HG03378 (cell line): ENCODE data around the gene LUC7L3.

ENCODE experiments used
- ATAC-seq: cut with Tn5 transposase; IDR thresholded peaks from one replicate; pipeline ENCODE4 v1.9.1; 2021; ENCODE audit warnings: mild to moderate bottlenecking, moderate library complexity; ENCODE audit not compliant: unreplicated experiment

The LUC7L3 gene

DNA sequence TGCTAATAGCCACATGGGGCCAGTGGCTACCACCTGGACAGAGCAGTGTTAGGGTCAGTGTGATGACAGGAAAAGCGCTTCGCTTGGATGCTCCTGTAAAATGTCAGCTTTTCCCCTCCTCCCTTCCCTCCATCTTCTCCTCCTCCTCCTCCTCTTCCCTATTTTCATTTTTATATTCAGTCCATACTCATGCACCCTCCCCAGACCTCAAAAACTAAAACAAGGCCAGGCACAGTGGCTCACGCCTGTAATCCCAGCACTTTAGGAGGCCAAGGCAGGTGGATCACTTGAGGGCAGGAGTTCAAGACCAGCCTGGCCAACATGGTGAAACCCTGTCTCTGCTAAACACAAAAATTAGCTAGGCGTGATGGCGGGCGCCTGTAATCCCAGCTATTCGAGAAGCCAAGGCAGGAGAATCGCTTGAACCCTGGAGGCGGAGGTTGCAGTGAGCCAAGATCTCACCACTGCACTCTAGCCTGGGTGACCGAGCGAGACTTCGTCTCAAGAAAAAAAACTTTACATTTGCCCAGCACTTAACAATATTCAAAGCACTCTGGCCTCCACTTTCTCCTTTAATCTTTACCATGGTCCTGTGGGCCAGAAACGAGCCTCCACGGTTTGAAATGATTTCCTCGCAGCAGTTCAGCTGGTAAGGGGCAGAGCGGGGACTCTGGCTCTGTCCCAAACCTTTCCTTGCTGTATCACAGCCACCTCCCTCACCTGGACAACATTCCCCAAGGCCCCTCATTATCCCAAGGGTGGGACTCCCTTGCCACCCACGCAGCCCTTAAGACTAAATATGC, 33.5 kb upstream of the LUC7L3 start:
- ATAC-seq = no peak

DNA sequence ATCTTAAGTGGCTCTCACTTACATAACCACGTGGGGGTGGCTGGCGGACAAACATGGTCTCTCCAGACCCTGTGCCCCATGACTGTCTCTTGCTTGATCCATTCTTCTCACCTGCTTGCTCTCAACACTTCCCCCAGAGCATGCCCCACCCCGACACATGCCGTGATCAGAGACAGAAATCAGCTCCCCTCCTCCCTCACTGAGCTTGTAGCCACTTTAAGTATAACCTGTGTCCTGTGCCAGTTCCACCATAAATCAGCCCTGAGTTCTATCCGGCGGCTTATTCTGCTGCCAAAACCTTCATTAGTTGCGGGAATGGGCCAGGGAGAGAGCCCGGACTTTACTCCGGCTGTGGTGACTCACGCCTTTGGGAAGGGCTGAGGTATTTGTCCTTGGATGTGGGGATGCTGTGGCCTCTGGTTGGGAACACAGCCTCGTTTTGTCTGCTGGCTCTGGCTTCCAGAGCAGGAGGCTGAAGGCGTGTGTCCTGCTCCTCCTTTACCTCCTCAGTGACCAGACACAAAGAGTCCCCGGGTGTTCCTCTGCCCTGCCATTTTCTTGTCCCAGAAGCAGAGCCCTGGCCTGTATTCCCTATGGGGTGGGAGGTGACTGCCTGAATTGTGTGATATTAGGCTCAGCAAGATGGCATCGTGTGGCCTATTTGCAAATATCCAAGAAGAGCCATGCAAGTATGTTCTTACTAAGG, 32.8 kb upstream of the LUC7L3 start:
- no peak for ATAC-seq

DNA sequence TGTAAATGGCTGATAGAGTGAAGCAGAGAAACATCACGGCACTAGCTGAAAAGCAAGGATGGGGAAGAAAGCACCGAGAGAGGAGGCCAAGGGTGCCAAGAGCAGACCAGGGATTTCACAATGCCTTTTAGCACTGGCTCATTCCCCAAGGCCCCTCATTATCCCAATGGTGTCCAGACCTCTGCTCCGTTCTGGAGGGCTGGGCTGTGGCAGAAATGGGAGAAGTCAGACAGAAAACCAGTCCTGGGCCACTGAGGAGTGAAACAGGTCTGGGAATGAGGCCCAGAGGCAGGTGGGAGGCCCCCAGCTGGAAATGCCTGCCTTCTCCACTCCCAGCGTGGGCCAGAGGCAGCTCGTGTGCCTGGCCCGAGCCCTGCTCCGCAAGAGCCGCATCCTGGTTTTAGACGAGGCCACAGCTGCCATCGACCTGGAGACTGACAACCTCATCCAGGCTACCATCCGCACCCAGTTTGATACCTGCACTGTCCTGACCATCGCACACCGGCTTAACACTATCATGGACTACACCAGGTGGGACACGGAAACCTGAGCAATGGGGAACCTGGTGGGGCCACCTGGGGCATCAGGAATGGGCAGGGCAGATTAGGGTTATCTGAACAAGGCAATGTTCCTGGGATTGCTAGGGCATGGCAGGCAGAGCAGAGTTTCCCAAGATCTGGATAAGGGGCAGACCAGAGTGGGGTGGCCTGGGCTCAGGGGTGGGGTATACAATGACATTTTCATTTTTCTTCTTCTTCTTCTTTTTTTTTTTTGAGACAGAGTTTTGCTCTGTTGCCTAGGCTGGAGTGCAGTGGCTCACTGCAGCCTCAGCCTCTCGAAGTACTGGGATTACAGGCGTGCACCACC, 32.0 kb upstream of the LUC7L3 start:
- no peak for ATAC-seq

DNA sequence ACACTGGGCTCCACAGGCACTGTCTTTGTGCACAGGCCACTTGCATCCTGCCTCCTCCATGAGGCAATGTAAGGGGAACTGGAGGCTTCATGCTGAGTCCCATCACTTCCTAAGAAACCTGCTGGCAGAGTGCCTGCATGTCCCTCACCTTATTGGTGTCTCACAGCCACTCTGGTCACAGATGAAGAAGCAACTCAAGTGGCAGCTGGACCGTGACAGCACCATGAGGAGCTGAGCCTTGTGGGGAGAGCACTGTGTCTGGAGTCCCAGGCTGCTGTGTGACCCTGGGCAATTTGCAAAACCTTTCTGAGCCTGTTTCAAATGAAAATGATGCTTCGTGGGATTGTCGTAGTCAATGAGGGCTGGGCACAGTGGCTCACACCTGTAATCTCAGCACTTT, 31.2 kb upstream of the LUC7L3 start:
- no peak for ATAC-seq

DNA sequence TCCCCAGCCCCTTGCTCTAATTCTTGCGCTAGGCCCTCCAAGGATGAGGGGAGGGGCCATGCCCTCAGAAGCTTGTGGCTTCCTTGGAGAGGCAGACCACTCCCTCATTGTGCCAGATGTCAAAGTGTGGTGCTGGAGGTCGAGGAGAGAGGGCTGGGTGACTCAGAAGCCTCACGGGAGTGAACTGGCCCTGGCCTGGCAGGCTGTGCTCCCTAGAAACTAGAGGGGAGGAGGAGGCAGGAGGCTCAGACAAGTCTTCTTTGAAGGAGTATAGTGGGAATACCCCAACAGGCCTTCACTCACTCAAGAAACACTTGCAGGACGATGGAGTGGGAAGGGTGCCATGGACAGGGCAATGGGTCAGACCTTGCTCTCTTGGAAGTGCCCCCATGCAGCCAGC, 30.2 kb upstream of the LUC7L3 start:
- ATAC-seq = no peak

DNA sequence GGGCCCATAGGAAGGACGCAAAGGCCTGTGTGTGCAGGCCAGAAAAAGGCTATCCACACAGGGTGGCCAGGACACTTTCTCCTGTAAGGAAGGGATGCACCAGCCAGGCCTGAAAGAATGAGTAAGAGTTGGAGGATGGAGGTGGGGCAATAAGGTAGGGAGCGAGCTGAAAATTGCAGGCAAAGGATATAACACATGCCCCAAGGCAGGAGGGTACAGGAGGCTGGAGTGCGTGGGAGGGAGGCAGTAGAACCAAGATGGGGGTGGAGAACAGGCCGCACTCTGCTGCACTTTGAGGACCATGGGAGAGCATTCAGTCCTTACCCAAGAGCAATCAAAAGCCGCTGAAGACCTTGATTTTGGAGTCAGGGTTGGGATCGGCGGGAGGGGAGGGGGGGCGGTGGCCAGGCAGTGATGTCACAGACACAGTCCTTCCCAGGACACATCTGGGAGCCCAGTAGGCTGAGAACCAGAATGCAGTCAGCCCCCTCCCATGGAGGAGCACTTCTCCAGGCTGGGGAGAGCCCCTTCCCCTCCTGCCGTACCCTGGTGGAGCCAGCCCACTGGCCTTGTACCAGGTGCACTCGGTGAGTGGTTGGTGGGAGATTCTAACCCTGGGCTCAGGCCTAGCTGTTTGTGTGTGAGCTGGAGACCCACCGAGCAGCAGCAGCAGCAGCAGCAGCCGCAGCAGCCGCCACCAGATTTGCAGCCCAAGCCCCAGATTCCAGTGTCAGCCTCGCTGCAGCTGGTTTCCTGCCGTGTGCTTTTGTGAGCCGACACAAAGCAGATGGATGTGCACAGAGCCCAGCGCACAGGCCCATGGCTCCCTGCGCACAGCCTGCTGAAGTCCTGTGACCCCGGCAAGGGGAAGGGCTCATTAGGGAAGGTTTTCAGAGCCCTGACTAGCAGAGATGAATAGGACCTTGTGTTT, 29.2 kb upstream of the LUC7L3 start:
- no peak for ATAC-seq

DNA sequence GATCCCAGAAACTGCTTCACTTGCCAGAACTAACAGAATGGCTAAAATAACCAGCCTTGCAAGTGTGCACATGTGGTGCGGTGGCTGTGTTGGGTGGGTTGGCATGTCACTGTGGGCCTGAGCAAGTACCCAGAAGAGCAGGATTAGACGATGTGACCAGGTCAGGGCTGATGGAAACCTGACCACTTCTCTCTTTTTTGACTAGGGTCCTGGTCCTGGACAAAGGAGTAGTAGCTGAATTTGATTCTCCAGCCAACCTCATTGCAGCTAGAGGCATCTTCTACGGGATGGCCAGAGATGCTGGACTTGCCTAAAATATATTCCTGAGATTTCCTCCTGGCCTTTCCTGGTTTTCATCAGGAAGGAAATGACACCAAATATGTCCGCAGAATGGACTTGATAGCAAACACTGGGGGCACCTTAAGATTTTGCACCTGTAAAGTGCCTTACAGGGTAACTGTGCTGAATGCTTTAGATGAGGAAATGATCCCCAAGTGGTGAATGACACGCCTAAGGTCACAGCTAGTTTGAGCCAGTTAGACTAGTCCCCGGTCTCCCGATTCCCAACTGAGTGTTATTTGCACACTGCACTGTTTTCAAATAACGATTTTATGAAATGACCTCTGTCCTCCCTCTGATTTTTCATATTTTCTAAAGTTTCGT, 28.4 kb upstream of the LUC7L3 start:
- no peak for ATAC-seq

DNA sequence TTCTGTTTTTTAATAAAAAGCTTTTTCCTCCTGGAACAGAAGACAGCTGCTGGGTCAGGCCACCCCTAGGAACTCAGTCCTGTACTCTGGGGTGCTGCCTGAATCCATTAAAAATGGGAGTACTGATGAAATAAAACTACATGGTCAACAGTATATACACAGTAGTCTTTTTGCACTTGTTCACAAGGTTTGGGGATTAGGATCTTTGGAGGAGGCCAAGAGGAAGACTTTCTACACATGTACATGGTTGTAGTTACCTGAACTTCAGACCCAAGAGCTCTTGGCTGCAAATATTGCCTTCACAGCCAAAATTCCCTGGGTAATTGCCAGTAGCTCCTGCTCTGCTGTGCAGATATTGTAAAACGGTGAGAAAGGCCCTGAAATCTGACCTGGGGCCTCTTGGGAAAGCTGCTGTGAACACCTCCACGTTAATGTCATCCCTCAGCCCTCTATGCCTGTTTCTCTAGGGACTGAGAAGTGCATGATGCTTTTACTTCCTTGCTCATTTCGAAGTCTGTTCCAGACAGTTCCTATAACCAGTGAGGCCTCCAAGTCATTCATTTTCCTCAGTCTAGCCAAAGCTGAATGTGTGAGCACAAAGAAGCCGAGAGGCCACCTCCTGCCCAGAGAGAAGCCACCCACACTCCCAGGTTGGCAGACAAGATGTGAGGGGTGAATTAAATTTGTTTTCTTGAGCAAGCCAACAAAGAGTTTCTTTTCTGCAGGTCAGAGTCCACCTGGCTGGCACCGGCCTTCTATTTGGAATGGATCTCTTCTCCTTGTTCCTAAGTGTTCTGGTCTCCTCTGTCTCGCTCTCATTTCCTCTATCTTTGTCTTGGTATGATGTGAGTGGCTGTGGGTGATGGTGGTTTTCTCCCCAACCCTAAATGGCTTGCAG, 27.6 kb upstream of the LUC7L3 start:
- no peak for ATAC-seq

DNA sequence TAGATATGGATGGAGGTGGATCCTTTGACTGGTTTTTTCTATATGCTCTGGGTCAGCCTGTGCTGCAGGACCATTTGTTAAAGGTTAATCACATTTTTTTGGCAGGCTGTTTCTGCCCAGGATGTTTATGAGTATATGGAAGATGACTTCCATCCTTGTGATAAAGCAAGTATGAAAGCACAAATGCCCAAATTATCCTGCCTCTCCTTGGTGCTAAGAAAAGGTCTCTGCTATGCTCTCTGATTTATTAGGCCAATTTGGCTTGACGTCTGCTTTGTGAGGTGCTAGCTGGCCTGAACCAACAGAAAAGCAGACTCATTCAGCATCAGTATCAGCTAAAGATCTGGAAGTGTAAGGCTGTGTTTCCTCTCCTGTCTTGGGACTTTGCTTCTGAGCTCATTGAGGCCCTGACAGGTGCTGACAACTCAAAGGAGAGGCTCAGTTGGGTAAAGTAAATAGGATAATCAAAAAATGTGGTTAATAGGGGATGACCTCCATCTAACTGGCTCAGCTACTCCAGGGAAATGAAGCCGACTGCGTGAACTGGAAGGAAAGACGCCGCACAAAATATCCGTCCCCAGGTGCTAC, 26.9 kb upstream of the LUC7L3 start:
- ATAC-seq = no peak

DNA sequence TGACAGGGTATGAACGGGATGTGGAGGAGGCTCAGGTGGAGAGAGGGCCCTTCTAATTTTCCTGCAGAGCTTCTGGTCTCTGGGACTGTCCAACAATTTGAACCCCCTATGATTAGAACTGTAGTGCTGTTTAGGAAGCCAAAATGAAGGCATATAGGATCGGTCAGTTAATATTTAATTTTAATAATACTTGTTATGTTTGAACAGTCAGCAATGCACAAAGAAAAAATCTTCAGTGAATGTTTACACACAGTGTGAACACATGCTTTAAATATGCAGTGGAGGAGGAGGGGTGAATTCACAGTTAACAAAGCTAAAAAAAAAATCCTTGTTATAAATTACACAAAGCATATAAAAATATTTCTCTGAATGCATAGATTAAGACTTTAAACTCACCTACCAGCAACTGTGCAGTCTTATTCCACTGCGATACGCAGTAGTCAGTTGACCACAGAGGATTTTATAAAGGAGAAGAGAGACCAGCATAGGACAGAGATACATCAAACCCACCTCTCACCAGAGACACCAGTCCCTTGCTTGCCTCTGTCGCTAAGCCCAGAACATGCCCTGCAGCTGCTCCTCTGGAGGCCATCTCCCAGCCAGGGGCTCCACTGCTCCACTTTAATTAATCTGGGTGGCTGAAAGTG, 26.2 kb upstream of the LUC7L3 start:
- no peak for ATAC-seq

DNA sequence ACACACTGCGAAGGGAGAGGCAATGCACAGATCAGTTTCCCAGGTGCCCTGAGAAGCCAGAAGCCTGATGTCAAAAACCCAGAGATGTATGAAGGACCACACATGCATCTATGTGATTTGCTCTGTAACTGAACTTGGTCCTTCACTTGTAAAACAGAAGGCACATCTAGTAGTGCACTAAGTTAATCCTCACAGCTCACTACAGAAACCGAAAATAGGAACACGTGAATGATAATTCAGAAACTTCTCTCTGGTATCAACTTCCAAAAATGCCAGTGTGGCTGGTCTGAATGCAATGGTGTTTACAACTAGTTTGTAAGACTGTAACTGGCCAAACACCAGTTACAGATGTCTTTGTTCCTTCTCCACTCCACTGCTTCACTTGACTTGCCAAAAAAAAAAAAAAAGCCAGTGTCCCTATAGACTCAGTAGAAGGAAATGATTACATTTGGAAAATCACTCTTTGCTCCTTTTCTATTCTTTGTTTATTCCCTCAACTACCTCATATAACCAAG, 23.0 kb upstream of the LUC7L3 start:
- no peak for ATAC-seq

DNA sequence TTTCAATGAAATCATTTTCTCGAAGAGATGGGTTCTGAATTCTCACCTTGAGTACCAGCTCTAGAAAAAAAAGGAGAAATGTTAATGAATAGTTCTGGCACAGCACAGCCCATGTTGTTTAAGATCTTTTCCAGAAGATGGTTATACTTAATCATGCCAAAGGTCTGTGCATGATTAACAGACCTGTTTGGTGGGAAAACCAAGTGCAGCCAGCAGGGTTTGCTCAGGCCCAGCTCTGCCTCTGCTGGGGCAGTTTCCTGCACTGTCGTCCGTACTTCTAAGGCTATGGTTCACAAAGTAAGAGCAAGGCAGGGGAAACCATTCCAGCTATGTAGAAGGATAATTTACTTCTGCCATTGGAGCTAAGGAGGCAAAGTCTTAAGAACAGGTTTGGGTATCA, 22.3 kb upstream of the LUC7L3 start:
- no peak for ATAC-seq

DNA sequence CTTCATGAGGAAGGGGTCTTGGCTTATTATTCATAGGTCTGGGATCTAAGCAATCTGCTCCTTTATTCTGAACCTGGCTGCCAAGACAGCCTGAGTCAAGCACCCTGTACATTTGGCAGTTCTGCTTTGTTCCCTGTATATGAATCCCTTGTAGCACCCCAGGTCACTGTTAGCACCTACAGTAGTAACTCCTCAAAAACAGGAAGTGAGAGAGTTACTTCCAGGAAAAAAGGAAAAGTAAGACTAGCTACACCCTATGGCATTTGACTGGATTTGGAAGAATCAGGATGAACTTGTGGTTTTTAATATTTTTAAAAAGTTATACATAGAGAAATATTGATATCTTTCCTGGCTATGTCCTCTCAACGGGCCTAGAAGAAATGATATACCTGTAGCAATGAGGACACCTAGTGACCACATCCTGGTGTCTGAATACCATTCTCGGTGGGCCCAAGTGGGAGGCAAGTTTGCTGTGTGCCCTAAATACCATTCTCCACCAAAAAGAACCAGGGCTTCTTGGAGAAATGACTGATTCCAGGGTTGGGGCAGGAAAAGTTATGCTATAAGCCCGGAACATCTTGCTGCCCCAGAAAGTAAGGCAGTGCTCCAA, 21.6 kb upstream of the LUC7L3 start:
- no peak for ATAC-seq

DNA sequence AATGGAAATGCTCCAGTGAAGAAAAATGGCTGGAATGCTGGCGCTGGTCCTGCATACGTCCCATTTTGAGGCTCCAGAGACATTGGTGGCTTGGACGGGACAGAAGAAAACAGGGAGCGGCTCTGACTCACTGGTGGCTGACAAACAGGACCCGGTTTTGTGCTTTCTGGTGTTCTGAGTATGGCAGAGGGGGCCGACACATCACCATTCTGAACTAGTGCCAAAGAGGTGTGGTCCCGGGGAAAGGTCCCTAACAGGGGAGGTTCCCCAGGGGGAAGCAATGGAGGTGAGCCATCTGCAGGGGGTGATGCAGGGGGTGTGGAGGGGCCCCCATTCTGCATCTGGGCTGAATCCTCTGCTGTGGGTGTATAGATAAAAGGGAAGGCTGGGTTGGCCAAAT, 20.0 kb upstream of the LUC7L3 start:
- ATAC-seq = no peak

DNA sequence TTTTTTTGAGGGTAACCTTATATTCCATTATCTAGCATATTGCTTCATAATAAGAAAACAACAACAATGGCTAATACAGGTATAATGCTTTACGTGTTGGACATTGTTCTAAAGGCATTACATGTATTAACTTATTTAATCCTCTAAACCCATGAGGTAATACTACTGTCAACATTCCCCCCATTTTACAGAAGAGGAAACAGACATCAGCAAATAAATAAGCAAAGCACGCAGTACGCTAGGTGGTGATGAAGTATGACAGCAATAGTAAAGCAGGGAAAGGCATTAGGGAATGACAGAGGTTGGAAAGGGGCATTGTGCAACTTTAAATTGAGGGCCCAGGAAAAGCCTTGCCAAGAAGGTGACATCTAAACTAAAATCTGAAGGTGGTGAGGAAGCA, 16.2 kb upstream of the LUC7L3 start:
- no peak for ATAC-seq

DNA sequence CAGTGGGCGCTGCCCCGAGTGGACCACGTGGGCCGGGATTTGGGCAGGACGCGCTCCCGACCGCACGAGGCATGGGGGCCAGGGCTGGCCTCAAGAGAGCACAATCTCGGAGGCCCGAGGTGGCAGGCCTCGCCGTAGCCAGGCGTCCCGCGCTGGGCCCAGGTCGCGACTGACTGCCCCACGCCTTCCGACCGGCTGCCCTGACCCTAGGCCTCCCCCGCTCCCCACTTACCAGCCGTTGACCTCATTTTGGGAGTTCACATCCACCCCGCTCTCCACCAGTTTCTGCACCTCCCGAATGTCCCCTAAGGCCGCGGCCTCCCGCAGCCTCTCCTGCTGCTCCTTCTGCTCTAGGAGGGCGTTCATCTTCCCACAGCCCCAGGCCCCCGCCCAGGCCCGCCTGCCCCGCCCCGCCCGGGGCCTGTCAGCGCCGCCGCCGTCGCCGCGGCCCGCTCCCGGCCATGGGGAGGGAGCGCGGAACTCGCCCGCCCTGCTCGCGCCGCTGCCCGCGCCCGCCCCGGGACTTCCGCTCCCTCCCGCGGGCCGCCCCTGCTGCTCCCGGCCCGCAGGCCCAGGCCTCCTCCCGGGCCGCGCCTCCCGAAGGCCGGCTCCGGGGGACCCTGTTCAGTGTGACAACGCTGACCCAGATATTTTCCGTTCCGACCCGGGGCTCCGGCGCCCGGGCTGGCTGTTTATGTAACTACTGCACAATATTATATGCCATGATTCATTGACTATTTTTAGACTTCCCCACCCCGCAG, 11.9 kb upstream of the LUC7L3 start, which contains the start of gene ANKRD40:
Gene ANKRD40, minus strand, starts transcription at position 626 of the 761 bp plus-strand sequence. Its CDS starts 260 bp downstream, at position 366.
- ATAC-seq = peak; percentile 75
